HL-60/S4 treated with phorbol 12-myristate 13-acetate at 8.2 ng/mL for 4 days and 3 days (cell line): ENCODE measurements around the gene HEATR5B.
"Not testable (repeated sequence)": the region's sequence is repeated elsewhere in the genome, so short reads cannot be mapped to it uniquely, and the experiment has no call there.

Source experiments
- in situ Hi-C: fragments of 300-500 bp; cut with MboI; formaldehyde crosslinking; loops from 2 replicates; pipeline ENCODE4 v1.15.0; 2022; ENCODE audit warnings: low sequenced_read_pairs

Gene HEATR5B

GRCh38 chr2:36951027-36951518 is 133.1 kb downstream of the HEATR5B start:
- in situ Hi-C loops, result no loop called here

GRCh38 chr2:36949845-36950244 is 134.3 kb downstream of the HEATR5B start:
- in situ Hi-C loops, result no loop called here

- in situ Hi-C loops, result not testable (repeated sequence)
Observed at GRCh38 chr2:36945240-36945639, 138.9 kb downstream of the HEATR5B start.

- in situ Hi-C loops, result no loop called here
Observed at GRCh38 chr2:36941867-36942266, 142.3 kb downstream of the HEATR5B start.

GRCh38 chr2:36936526-36936925 is 147.6 kb downstream of the HEATR5B start:
- in situ Hi-C loops, result not testable (repeated sequence)

GRCh38 chr2:36931688-36932087 is 152.5 kb downstream of the HEATR5B start:
- in situ Hi-C loops, result not testable (repeated sequence)
